ENCODE data around the gene LDLRAD2. TPM values are rescaled to one million over a fixed set of nuclear protein-coding genes. Genes with fewer than 3 reads are reported as not detected.

Gene LDLRAD2
- total RNA-seq, 6 experiments from 2014 or later = 0.14 TPM; not detected in 5

- Mint-ChIP-seq H3K4me1 (ENCODE audit: low read depth) (peaks cover 36% of the 10 kb centered on the region), H3K27me3 (ENCODE audit: insufficient read depth) (peaks cover 13% of the 10 kb centered on the region), H3K4me3 (no peak overlapping the region), H3K36me3 (ENCODE audit: low read depth) (peaks cover 38% of the 10 kb centered on the region), H3K27ac (no peak overlapping the region; the same call in 1 of the 2 replicates), H3K9me3 (no peaks in the 10 kb centered on the region)
- TF ChIP-seq, protein P1, sequence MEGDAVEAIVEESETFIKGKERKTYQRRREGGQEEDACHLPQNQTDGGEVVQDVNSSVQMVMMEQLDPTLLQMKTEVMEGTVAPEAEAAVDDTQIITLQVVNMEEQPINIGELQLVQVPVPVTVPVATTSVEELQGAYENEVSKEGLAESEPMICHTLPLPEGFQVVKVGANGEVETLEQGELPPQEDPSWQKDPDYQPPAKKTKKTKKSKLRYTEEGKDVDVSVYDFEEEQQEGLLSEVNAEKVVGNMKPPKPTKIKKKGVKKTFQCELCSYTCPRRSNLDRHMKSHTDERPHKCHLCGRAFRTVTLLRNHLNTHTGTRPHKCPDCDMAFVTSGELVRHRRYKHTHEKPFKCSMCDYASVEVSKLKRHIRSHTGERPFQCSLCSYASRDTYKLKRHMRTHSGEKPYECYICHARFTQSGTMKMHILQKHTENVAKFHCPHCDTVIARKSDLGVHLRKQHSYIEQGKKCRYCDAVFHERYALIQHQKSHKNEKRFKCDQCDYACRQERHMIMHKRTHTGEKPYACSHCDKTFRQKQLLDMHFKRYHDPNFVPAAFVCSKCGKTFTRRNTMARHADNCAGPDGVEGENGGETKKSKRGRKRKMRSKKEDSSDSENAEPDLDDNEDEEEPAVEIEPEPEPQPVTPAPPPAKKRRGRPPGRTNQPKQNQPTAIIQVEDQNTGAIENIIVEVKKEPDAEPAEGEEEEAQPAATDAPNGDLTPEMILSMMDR (IDR thresholded peaks at IDR 0.05) = no peak
- DNase-seq = no peak
These were observed 54.1 kb downstream of the LDLRAD2 start for GRCh38 chr1:21865943-21866706.

- no peak for DNase-seq
- H3K27me3 Mint-ChIP-seq (ENCODE audit: insufficient read depth) = peaks cover 13% of the 10 kb centered on the region
- H3K9me3 Mint-ChIP-seq = no peaks in the 10 kb centered on the region
- peaks cover 30% of the 10 kb centered on the region for H3K4me1 Mint-ChIP-seq (ENCODE audit: low read depth)
- TF ChIP-seq, protein P1 (IDR thresholded peaks at IDR 0.05) = no peak
- no peak overlapping the region for H3K27ac Mint-ChIP-seq
- H3K4me3 Mint-ChIP-seq = no peak overlapping the region
- H3K36me3 Mint-ChIP-seq (ENCODE audit: low read depth) = peaks cover 33% of the 10 kb centered on the region
These were observed 54.6 kb downstream of the LDLRAD2 start for GRCh38 chr1:21866707-21867043.

DNA sequence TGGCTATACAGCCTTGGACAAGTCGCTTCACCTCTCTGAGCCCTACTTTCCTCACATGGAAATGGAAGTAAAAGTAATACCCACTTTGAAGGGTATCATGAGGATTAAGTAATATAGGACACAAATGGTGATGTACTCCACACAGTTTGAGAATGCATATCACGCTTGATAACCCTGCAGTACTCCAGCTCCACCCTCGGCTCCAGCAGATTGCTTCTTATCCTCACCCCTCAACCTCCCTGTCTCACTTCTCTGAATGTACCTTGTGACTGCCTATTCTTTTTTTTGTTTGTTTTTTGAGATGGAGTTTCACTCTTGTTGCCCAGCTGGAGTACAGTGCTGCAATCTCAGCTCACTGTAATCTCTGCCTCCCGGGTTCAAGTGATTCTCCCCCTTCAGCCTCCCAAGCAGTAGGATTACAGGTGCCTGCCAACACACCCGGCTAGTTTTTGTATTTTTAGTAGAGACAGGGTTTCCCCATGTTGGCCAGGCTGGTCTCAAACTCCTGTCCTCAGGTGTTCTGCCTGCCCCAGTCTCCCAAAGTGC, 55.5 kb downstream of the LDLRAD2 start:
- H3K27ac Mint-ChIP-seq = no peak overlapping the region
- H3K36me3 Mint-ChIP-seq (ENCODE audit: low read depth) = peaks cover 26% of the 10 kb centered on the region

GRCh38 chr1:21868482-21868881, 56.4 kb downstream of the LDLRAD2 start:
- peaks cover 20% of the 10 kb centered on the region for H3K4me1 Mint-ChIP-seq (ENCODE audit: low read depth)
- DNase-seq = no peak
- TF ChIP-seq, protein P1 (IDR thresholded peaks at IDR 0.05) = no peak
- peak overlapping the region; percentile 48 for H3K27ac Mint-ChIP-seq
- H3K9me3 Mint-ChIP-seq = no peaks in the 10 kb centered on the region
- peaks cover 26% of the 10 kb centered on the region for H3K36me3 Mint-ChIP-seq (ENCODE audit: low read depth)
- H3K4me3 Mint-ChIP-seq = no peak overlapping the region
- H3K27me3 Mint-ChIP-seq (ENCODE audit: insufficient read depth) = peaks cover 12% of the 10 kb centered on the region

More for the DNA sequence above, 55.5 kb downstream of the LDLRAD2 start:
- Mint-ChIP-seq H3K9me3 (no peaks in the 10 kb centered on the region), H3K4me3 (no peak overlapping the region), H3K27me3 (ENCODE audit: insufficient read depth) (peaks cover 12% of the 10 kb centered on the region), H3K4me1 (ENCODE audit: low read depth) (peaks cover 22% of the 10 kb centered on the region)
- no peak for DNase-seq
- TF ChIP-seq, protein P1 (IDR thresholded peaks at IDR 0.05) = no peak

DNA sequence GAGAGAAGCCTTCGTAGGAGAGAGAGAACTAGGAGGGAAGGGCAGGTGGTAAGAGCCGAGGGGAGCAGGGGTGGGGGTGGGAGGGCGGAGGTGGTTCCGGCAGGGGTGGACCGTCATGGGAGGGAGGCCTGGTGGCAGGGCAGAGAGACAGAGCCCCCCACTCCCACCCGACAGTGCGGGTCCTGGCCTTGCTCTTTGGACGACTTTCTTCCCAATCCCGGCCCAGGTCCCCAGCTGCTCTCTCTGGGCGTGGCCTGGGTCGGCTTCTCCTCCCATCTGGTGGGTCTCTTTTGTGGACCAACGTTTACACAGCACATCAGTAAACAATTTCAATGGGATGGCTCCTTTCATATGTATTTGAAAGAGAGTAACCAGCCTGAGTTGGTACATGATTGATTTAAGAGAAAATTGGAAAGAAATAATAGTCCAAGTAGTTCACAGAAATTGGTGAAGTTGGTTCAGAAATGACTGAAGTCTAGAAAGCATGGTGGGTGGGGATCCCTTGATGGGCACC, 56.9 kb downstream of the LDLRAD2 start:
- Mint-ChIP-seq H3K36me3 (ENCODE audit: low read depth) (peaks cover 24% of the 10 kb centered on the region), H3K27ac (peak overlapping the region; percentile 69), H3K27me3 (ENCODE audit: insufficient read depth) (peaks cover 12% of the 10 kb centered on the region), H3K4me3 (no peak overlapping the region; the same call in 1 of the 2 replicates), H3K9me3 (no peaks in the 10 kb centered on the region), H3K4me1 (ENCODE audit: low read depth) (peaks cover 20% of the 10 kb centered on the region)
- DNase-seq = no peak
- TF ChIP-seq, protein P1 (IDR thresholded peaks at IDR 0.05) = no peak

All from HFFc6 (cell line).